ENCODE results near the gene ARHGAP26. TPM values are rescaled to one million over a fixed set of nuclear protein-coding genes. Genes with fewer than 3 reads are reported as not detected.

The ARHGAP26 gene
- polyA plus RNA-seq, 3 donors = 26.5 to 56.8 (median 28.7) TPM

DNA sequence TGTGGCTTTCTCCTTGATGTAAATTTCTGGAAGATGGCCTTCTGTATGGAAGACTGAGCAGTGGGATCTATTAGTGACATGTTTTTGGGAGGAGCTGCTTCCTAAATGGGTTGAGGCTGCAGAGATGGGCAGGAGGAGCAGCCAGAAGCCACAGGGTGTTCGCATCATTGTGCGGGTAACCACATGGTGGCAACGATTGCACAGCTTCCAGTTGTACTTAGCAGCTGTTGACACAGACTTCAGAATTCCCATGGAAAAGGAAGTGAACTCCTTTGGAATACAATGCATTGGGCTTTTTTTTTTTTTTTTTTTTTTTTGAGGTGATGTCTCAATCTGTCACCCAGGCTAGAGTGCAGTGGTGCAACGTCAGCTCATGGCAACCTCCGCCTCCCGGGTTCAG, 336.0 kb downstream of the ARHGAP26 start:
- H4K20me1 ChIP-seq (ENCODE audit: insufficient read depth, low read length) = peaks cover 68% of the 10 kb centered on the region
- Mint-ChIP-seq H3K36me3 (peaks cover 54 to 59% of the 10 kb centered on the region in 2 donors), H3K4me1 (peaks cover 23% of the 10 kb centered on the region), H3K4me3 (no peak overlapping the region), H3K27ac (peak overlapping the region in 1 of 7 donors; percentile 16), H3K9me3 (peaks cover 0 to 1% (median 0%) of the 10 kb centered on the region in 7 donors), H3K27me3 (ENCODE audit: low read depth in 3 of 3) (no peaks in the 10 kb centered on the region)
- intact Hi-C loops (cut with micrococcal nuclease) = no loop called here
- no peak overlapping the region for H3K9ac ChIP-seq (ENCODE audit: insufficient read depth, low read length, poor library complexity, severe bottlenecking)
- no peak for DNase-seq
- no peak overlapping the region for H3K27ac ChIP-seq (ENCODE audit: low read depth in 1 of 2, low read length in 2 of 2)
- no peak overlapping the region for H3K4me3 ChIP-seq (replicated peaks in 1 of 3; ENCODE audit: low read depth in 2 of 3, low read length in 3 of 3)
- peaks cover 7 to 41% of the 10 kb centered on the region in 2 donors for H3K36me3 ChIP-seq (replicated peaks in 1 of 2; ENCODE audit: control insufficient read depth in 1 of 2, insufficient read depth in 2 of 2, low read length in 2 of 2)
- H2AFZ ChIP-seq (ENCODE audit: insufficient read depth, low read depth, low read length, poor library complexity, severe bottlenecking) = no peak overlapping the region
- WGBS (ENCODE audit: insufficient coverage) = 64% methylated on average over 3 of the region's 6 CpGs
- peaks cover 14 to 29% of the 10 kb centered on the region in 2 donors for H3K4me1 ChIP-seq (ENCODE audit: control insufficient read depth in 1 of 2, insufficient read depth in 2 of 2, low read length in 2 of 2)
- no peaks in the 10 kb centered on the region for H3K79me2 ChIP-seq (ENCODE audit: insufficient read depth, low read length)
- H3K4me2 ChIP-seq (replicated peaks; ENCODE audit: extremely low read depth, low read length, poor library complexity, severe bottlenecking) = no peak overlapping the region
- TF ChIP-seq CTCF (IDR thresholded peaks at IDR 0.05) = no peak
- no peaks in the 10 kb centered on the region for H3K27me3 ChIP-seq (ENCODE audit: control insufficient read depth in 2 of 2, insufficient read depth in 2 of 2, low read length in 2 of 2)
- H3K9me3 ChIP-seq (replicated peaks in 1 of 2; ENCODE audit: control insufficient read depth in 1 of 2, insufficient read depth in 1 of 2, low read length in 2 of 2) = no peaks in the 10 kb centered on the region

GRCh38 chr5:143108498-143109128, 338.4 kb downstream of the ARHGAP26 start:
- Mint-ChIP-seq H3K27me3 (ENCODE audit: low read depth in 3 of 3) (no peaks in the 10 kb centered on the region), H3K36me3 (peaks cover 42 to 45% of the 10 kb centered on the region in 2 donors), H3K9me3 (no peaks in the 10 kb centered on the region), H3K27ac (peak overlapping the region in 1 of 7 donors; percentile 66), H3K4me1 (peaks cover 22% of the 10 kb centered on the region), H3K4me3 (no peak overlapping the region)
- Histone ChIP-seq H3K4me3 (replicated peaks in 1 of 3; ENCODE audit: low read depth in 2 of 3, low read length in 3 of 3) (no peak overlapping the region), H4K20me1 (ENCODE audit: insufficient read depth, low read length) (peaks cover 57% of the 10 kb centered on the region), H3K9ac (ENCODE audit: insufficient read depth, low read length, poor library complexity, severe bottlenecking) (no peak overlapping the region), H3K79me2 (ENCODE audit: insufficient read depth, low read length) (no peaks in the 10 kb centered on the region), H3K27me3 (ENCODE audit: control insufficient read depth in 2 of 2, insufficient read depth in 2 of 2, low read length in 2 of 2) (no peaks in the 10 kb centered on the region), H3K36me3 (replicated peaks in 1 of 2; ENCODE audit: control insufficient read depth in 1 of 2, insufficient read depth in 2 of 2, low read length in 2 of 2) (peaks cover 2 to 27% of the 10 kb centered on the region in 2 donors), H3K4me1 (ENCODE audit: control insufficient read depth in 1 of 2, insufficient read depth in 2 of 2, low read length in 2 of 2) (peaks cover 19 to 26% of the 10 kb centered on the region in 2 donors), H3K27ac (ENCODE audit: low read depth in 1 of 2, low read length in 2 of 2) (no peak overlapping the region), H2AFZ (ENCODE audit: insufficient read depth, low read depth, low read length, poor library complexity, severe bottlenecking) (no peak overlapping the region), H3K9me3 (replicated peaks in 1 of 2; ENCODE audit: control insufficient read depth in 1 of 2, insufficient read depth in 1 of 2, low read length in 2 of 2) (no peaks in the 10 kb centered on the region), H3K4me2 (replicated peaks; ENCODE audit: extremely low read depth, low read length, poor library complexity, severe bottlenecking) (no peak overlapping the region)
- DNase-seq = no peak
- TF ChIP-seq CTCF (IDR thresholded peaks at IDR 0.05) = no peak
- intact Hi-C loops (cut with micrococcal nuclease) = no loop called here
- WGBS (ENCODE audit: insufficient coverage) = 100% methylated on average over 1 of the region's 3 CpGs
